A673 (cell line): ENCODE measurements around the gene APOBR.

ENCODE experiments used
- CTCF ChIP-seq: fragments of 300-800, 200-600 bp; sonication (generic); conservative IDR thresholded peaks from 2 replicates; pipeline ENCODE4 v1.5.1; 2017; ENCODE audit warnings: low read depth, mild to moderate bottlenecking, antibody characterized with exemption, low read length, moderate library complexity, mixed read lengths
- EZH2 ChIP-seq: fragments of 200-600 bp; sonication (generic); IDR thresholded peaks from 2 replicates; pipeline ENCODE4 v1.6.1; 2017; ENCODE audit warnings: borderline replicate concordance, low read depth, mild to moderate bottlenecking, mixed read lengths, antibody characterized with exemption, low read length; ENCODE audit not compliant: poor library complexity, severe bottlenecking

GRCh38 chr16:28492511-28492910, 1.9 kb upstream of the APOBR start:
- TF ChIP-seq CTCF (no peak), EZH2 (no peak)
